ENCODE results near the gene AFTPH.

The AFTPH gene

DNA sequence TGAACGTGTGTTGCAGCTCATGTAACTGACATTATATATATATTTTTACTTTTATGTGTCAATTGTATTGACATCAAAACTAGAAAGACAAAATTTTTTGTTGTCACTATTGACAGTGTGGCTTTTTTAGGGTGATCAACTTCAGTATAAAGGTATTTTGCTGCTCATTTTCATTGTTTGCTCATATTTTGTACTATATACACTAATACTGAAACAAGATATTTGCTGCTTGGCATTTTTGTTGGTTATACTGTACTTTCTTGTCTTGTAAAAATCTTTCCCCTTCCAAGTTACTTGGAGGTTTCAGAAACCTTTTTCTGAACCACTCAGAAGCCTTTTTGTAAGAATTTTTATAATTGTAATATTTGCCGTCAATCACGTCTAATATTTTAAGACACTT lies 16.5 kb downstream of the AFTPH start:
- DNase-seq (ENCODE audit: low read depth), result no peak

DNA sequence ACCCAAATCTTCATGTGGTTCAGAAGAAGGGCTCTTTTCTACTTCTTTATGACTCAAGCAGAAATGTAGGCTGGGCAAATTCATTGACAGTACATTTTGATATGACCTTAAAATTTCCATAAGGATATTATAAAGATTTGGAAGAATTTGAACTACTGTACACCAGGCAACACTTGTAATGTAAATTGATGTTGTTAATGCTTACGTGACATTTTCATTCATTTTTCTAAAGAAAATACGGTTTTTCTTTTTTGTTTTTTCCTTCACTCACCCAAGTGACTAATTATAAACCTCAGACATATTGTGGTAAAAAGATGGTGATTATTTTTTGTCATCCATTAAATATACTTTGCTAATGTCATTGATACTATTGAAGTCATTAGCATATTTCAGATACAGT lies 17.4 kb downstream of the AFTPH start:
- DNase-seq (ENCODE audit: low read depth), result no peak

GRCh38 chr2:64542071-64543007 lies 18.2 kb downstream of the AFTPH start:
- DNase-seq (ENCODE audit: low read depth), result no peak

- DNase-seq (ENCODE audit: low read depth), result no peak
These were observed 19.0 kb downstream of the AFTPH start for GRCh38 chr2:64543008-64543697.

GRCh38 chr2:64548761-64549160 lies 24.6 kb downstream of the AFTPH start:
- no peak for DNase-seq (ENCODE audit: low read depth)

DNA sequence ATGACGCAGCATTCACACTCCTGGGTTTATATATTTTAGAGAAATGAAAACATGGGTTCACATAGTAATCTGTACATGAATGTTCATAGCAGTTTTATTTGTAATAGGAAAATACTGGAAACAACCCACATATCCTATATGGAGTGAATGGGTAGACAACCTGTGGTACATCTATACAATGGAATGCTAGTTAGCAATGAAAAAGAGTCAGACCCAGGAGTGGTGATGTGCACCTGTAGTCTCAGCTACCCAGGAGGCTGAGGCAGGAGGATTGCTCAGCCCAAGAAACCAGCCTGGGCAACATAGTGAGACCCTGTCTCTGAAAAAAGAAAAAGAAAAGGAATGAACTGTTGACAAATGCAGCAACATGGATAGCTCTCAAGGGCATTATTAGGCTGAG lies 25.9 kb downstream of the AFTPH start:
- no peak for DNase-seq (ENCODE audit: low read depth)

- no peak for DNase-seq (ENCODE audit: low read depth)
These were observed 27.7 kb downstream of the AFTPH start for GRCh38 chr2:64551851-64552250.

DNA sequence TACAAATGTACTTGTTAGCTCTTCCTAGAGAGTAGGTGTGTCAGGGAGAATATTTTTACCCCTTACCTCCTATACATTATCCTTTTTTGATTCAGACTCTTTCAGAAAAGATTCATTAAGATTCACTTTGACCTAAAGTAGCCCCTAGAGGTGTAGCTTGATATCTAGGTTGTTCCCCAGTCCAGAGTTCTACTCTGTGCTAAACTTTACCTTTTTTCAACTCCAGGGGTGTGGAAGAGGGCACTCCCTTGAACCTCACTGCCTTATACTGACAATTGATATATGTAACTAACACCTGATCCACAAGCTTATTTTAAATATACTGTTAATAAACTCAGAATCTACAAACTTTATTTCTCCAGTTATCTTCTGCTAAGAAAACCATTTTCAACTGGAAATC lies 30.0 kb downstream of the AFTPH start:
- no peak for DNase-seq (ENCODE audit: low read depth)

- no peak for DNase-seq (ENCODE audit: low read depth)
These were observed 34.4 kb downstream of the AFTPH start for GRCh38 chr2:64558445-64559081.

GRCh38 chr2:64562148-64562784 lies 38.1 kb downstream of the AFTPH start:
- no peak for DNase-seq (ENCODE audit: low read depth)

- no peak for DNase-seq (ENCODE audit: low read depth)
These were observed 39.4 kb downstream of the AFTPH start for GRCh38 chr2:64563436-64563938.

DNA sequence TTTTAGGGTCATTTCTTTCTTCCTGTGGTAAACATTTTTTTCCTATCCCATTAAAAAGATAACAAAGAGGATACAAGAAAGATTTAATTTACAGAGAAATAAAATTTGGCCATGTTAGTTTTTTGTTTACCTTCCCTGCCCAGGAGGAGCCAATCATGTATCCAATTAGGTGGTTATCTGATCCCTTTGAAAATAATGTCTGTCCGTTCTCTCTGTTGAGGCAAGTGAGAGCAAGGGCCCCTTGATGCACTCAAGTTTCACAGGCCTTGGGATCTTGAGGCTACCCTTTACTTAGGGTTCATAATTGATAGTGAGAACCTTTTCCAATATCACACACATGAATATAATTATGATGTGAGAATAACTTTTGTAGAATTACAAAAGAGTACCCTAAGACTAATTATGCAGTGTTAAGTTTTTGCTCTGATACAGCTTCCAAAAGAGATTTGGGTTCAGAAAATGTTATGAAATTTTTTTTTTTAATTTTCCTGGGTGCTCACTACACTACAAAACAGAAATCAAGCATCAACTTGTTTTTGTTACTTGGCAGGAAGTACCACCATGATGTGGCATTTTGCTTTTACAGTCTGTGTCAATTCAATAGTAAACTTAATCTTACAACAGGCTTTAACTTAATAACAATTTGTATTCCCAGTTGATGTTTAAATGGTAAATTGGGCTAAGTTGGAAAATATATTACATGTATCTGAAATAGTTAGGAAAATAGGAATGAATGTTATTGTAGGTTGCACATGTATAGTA lies 42.0 kb downstream of the AFTPH start:
- DNase-seq (ENCODE audit: low read depth), result no peak

- no peak for DNase-seq (ENCODE audit: low read depth)
These were observed 43.3 kb downstream of the AFTPH start for GRCh38 chr2:64567473-64567872.

- no peak for DNase-seq (ENCODE audit: low read depth)
These were observed 44.7 kb downstream of the AFTPH start for GRCh38 chr2:64568836-64569235.

DNA sequence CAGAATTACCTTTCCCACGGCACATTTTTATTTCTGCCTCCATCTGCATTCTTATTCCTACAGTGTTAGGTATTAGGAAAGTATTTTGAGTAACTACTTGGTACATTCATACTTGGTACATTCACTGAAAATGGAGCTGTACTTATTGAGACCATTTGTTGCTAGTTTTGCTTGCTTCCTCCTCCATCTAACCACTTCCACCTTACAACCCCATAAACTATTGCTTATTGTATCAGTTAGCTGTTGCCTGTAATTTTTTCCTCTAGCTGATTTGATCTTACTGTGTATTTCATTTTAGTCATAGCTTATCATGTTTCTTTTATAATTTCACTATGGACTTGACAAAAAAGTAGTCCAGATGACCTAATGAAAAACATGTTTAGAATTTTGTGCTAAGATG lies 50.7 kb downstream of the AFTPH start:
- DNase-seq (ENCODE audit: low read depth), result no peak

- no peak for DNase-seq (ENCODE audit: low read depth)
These were observed 56.9 kb downstream of the AFTPH start for GRCh38 chr2:64581018-64581417.

- DNase-seq (ENCODE audit: low read depth), result no peak
These were observed 57.8 kb downstream of the AFTPH start for GRCh38 chr2:64581777-64582539.

DNA sequence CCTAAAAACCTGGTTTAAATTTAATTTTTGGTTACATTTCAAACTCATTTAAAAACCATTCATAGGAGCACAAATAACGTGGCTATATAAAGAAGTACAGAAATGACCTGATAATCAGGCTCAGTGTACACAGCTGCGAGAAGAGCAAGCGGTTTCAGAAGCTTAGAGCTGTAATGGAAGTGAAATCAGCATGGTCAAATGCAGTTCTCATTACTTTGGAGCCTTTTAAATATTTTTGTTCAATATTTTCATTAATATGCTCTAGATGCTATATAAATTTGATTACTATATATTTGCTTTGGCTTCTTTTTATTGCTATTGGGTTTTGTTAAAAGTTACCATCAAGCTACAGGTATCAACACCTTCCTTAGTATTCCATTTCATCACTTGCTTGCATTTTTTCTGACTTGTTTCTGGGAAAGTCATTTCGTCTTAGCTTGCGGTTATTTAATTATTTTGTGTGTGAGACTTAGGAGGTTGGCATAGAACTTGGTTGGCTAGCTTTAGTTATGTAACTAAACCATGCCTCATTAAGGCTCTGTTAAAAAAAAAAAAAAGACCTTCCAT lies 58.7 kb downstream of the AFTPH start:
- no peak for DNase-seq (ENCODE audit: low read depth)

GRCh38 chr2:64586054-64586453 lies 61.9 kb downstream of the AFTPH start:
- no peak for DNase-seq (ENCODE audit: low read depth)

- no peak for DNase-seq (ENCODE audit: low read depth)
These were observed 62.9 kb downstream of the AFTPH start for GRCh38 chr2:64586883-64587481.
